Central memory CD4-positive, alpha-beta T cell (primary cell): Measurements from ENCODE around the gene CAPNS1.
"Not testable (repeated sequence)": the region's sequence is repeated elsewhere in the genome, so short reads cannot be mapped to it uniquely, and the experiment has no call there.

Source experiments
- DNase-seq: peaks from one replicate; pipeline ENCODE4 v3.0.0; 2022

The CAPNS1 gene

DNA sequence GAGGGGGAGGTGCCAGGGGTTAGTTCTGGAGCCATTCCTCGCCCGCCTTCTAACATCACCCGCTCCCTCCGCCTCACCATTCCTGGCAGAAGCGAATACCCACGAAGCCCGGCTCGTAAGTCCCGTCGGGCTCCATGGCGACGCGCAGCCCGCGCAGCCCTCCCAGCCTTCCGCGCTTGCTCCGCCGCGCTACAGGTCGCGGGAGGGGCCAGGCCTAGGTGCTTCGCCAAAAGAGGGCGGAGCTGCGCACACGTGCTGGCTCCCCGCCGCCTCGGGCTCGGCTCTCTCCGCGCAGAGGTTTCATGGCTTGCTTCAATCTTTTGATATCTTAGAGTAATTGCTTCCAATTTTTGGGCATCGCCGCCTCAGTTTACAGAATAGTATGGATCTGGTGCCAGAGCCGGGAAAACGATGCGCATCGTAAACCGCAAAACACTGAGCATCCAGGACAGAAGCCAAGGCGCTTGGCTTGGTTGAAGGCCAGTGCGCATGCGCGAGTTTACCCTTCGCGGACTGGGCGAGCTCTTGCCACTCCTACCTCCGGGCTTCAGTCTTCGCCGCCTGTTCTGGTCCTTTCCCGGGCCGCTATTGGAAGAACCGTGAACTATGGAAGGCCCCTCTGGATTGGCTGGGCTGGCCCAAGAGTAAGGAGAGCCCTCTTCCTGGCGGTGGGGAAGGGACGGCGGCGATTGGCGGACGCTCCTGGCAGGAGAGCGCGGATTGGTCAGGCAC lies 25.0 kb upstream of the CAPNS1 start, which contains the start of gene POLR2I:
Gene POLR2I (minus strand): TSS at position 155 of the 732 bp plus-strand sequence. CDS start 19 bp downstream, at position 136.
- DNase-seq, result peak; percentile 100

- peak; percentile 11 for DNase-seq
Observed at GRCh38 chr19:36115453-36116343, 24.2 kb upstream of the CAPNS1 start, which contains the start of gene TBCB. TSS of gene TBCB (plus strand) at chr19:36115468. CDS start at chr19:36115561, 93 bp downstream.

DNA sequence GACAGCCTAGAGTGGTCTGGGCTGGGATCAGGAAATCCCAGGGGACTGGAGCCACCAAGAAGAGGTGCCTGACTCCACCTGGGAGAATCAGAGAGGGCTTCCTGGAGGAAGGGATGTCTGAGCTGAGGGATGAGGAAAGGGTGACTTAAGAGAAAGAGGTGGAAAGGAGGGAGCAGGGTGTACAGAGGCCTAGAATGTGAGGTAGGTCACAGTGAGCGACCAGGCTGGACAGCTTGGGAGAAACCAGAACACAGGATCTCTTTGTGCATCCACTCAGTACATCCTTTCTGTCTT lies 23.6 kb upstream of the CAPNS1 start:
- DNase-seq, result no peak

DNA sequence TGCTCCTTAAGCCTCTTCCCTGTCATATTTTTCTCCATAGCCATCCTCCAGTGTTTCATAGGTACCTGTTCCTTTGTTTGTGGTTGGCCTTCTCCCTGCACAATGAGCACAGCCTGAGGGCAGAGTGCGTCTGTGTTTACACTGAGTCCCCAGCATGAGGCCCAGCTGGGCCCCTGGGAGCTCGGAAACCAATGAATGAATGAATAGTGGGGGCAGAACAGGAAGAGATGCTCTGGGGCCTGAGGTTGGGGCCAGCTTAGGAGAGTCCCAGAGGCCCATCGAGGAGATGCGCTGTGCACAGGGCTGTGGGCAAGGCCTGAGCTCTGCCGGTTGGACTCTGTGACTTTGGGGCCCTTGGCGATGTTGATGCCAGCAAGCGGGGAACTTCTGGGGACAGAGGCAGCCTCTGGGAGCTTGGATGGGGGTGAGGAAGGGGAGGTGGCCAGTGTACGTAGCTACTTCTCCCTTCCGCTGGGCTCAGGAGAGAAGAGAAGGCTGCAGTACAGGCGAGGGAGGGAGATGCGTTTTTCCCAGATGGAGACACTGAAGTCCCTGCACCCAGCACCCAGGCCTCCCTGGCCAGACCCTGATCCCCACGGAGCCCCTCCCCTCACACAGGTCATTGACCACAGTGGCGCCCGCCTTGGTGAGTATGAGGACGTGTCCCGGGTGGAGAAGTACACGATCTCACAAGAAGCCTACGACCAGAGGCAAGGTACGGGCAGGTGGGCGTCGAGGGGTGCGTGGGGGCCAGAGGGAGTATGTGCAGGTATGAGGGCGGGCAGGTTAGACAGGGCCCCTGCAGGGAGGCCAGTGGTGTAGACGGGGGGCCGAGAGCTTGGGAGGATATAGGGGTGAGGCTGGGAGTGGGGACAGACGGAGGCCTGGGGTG lies 19.5 kb upstream of the CAPNS1 start:
- DNase-seq, result no peak

- no peak for DNase-seq
Observed at GRCh38 chr19:36120984-36121358, 18.9 kb upstream of the CAPNS1 start.

GRCh38 chr19:36121486-36122124 lies 18.3 kb upstream of the CAPNS1 start:
- DNase-seq, result no peak

DNA sequence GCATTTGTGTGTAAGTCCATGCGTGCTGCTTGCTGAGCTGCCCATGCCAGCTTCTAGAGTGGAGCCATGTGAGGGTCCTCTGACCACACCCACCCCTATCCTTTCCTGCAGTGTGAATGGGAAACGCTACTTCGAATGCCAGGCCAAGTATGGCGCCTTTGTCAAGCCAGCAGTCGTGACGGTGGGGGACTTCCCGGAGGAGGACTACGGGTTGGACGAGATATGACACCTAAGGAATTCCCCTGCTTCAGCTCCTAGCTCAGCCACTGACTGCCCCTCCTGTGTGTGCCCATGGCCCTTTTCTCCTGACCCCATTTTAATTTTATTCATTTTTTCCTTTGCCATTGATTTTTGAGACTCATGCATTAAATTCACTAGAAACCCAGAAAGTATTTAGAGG lies 14.3 kb upstream of the CAPNS1 start:
- DNase-seq, result no peak

DNA sequence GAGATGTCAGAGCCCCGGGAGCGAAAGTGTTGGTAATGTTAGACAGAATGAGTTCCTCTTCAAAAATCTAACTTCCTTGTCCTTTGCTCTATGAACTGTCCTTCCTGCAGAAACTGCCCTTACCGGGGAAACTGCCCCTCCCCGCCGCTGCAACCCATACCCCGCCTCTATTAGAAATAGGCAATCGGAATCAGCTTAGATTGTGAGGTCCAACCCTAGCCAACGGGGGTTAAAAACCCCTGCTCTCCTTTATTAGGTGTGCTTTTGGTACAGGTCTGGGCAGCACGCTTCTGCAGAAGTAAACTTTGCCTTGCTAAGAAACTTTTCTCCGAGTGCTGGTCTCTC lies 11.5 kb upstream of the CAPNS1 start:
- no peak for DNase-seq

DNA sequence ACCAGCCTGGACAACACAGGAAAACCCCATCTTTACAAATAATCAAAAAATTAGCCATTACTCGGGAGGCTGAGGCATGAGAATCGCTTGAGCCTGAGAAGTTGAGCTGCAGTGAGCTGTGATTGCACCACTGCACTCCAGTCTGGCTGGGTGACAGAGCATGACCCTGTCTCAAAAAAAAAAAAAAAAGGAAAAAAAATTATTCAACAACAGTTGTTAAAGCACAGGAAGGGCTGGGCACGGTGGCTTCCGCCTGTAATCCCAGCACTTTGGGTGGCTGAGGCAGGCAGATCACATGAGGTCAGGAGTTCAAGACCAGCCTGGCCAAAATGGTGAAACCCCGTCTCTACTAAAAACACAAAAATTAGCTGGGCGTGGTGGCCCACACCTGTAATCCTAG lies 8.6 kb upstream of the CAPNS1 start:
- DNase-seq, result peak; percentile 43

DNA sequence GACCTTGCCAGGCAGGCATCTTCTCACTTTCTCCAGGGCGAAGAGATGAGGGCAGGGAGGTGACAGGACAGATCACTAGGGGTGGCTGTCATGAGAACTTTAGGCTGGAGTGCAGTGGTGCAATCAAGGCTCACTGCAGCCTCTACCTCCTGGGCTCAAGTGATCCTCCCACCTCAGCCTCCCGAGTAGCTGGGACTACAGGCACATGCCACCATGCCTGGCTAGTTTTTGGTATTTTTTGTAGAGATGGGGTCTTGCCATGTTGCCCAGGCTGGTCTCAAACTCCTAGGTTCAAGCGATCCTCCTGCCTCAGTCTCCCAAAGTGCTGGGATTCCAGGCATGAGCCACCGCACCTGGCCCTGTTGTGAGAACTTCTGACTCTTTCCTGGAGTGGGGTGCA lies 5.0 kb upstream of the CAPNS1 start:
- not testable (repeated sequence) for DNase-seq

GRCh38 chr19:36136964-36137686 lies 2.7 kb upstream of the CAPNS1 start:
- DNase-seq, result no peak

GRCh38 chr19:36139120-36139472 lies 770 bp upstream of the CAPNS1 start:
- DNase-seq, result no peak

GRCh38 chr19:36140304-36141038 lies 605 bp downstream of the CAPNS1 start:
- DNase-seq, result no peak

DNA sequence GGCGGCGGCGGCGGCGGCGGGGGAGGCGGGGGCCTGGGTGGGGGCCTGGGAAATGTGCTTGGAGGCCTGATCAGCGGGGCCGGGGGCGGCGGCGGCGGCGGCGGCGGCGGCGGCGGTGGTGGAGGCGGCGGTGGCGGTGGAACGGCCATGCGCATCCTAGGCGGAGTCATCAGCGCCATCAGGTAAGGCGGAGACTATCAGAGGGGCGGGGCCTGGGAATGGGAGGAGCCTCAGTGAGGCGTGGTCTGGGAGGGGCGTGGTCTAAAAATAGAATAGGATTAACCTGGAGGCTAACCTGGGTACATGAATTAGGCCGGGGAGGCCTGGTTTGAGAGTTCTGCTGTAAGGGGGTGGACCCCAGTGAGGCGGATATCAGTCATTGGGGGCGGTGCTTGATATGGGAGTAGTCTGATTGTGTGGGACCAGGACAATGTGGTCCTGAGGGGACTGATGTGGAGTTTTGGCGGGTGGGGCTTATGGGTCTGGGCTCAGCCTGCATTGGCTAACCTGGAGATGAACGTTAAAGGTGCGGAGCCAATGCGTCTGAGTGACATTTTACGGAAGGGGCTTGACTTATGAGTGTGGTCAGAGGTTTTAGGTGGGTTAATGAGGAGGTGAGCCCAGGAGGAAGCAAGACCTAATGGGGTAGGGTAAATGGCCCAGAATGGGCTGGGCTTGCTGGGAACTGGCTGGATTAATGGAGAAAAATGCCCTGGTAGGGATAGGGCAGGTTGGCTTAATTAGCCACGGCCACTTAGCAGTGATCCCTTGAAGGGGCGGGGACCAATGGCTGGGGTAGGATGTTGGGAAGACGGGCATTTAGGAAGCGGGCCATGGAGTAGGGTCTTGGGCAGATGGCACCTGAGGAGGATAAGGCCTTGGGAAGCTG lies 1.4 kb downstream of the CAPNS1 start:
- DNase-seq, result peak; percentile 88

GRCh38 chr19:36142046-36142445 lies 2.2 kb downstream of the CAPNS1 start:
- no peak for DNase-seq

DNA sequence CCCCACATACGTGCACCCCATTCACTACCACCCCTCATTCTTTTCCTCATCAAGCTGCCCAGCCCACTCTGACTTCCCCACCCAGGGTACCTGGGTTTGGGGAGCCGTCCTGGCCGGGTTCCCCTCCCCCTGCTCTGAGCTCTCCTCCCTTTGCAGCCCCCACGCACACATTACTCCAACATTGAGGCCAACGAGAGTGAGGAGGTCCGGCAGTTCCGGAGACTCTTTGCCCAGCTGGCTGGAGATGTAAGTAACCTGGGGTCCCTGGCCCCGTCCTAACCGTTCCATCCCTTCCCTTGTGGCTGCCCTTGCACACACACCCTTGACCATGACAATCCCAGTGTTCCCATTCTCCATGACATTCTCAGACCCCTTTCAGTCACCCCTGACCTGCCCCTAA lies 2.6 kb downstream of the CAPNS1 start:
- DNase-seq, result no peak

GRCh38 chr19:36144624-36145023 lies 4.8 kb downstream of the CAPNS1 start:
- DNase-seq, result no peak

- no peak for DNase-seq
Observed at GRCh38 chr19:36149673-36150406, 10.0 kb downstream of the CAPNS1 start.

DNA sequence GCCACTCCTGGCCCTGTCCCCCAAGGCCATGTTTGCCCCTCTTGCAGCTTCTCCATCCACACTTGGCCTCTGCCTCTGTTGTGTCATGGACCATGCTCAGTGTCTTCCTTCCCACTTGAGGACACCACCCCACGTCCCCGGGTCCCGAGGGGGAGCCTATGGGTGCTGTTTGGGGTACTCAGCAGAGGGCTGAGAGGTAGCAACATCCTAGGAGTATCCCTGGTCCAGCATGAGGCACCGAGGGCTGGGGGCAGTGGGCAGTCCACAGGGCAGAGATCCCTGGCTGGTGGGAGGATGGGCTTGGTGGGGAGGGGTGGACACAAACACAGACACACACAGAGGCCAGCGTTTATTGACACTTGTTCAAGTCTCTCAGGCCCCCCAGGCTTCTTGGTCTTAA lies 10.7 kb downstream of the CAPNS1 start:
- no peak for DNase-seq
